IPS DF 4.7 (cell line): ENCODE data around the gene IRF2.
A peak's percentile ranks its signal among the peaks of the same experiment; 100 is the strongest.

Source experiments
- DNase-seq: peaks from one replicate; pipeline ENCODE4 v3.0.0-alpha.2; 2013; ENCODE audit warnings: low spot score; ENCODE audit errors: extremely low read depth

IRF2 gene

GRCh38 chr4:184474263-184475095 is at the start of gene IRF2:
Gene IRF2 (minus strand): TSS chr4:184474550. CDS start chr4:184429064, 45,486 bp downstream.
- DNase-seq, result peak; percentile 83

- no peak for DNase-seq
Measured at GRCh38 chr4:184515606-184516005, 41.3 kb upstream of the IRF2 start.

GRCh38 chr4:184514121-184514988 is 40.0 kb upstream of the IRF2 start:
- DNase-seq, result no peak

GRCh38 chr4:184513802-184514120 is 39.4 kb upstream of the IRF2 start:
- DNase-seq, result no peak

GRCh38 chr4:184511156-184511555 is 36.8 kb upstream of the IRF2 start:
- no peak for DNase-seq

GRCh38 chr4:184510401-184510800 is 36.1 kb upstream of the IRF2 start:
- DNase-seq, result no peak

- no peak for DNase-seq
Measured at GRCh38 chr4:184506527-184507121, 32.3 kb upstream of the IRF2 start.

- DNase-seq, result no peak
Measured at GRCh38 chr4:184504385-184504784, 30.0 kb upstream of the IRF2 start.

GRCh38 chr4:184503869-184504300 is 29.5 kb upstream of the IRF2 start:
- no peak for DNase-seq

- no peak for DNase-seq
Measured at GRCh38 chr4:184500748-184501589, 26.6 kb upstream of the IRF2 start.

- DNase-seq, result no peak
Measured at GRCh38 chr4:184499996-184500395, 25.6 kb upstream of the IRF2 start.

GRCh38 chr4:184498598-184498997 is 24.2 kb upstream of the IRF2 start:
- DNase-seq, result no peak

- no peak for DNase-seq
Measured at GRCh38 chr4:184489771-184490170, 15.4 kb upstream of the IRF2 start.

- DNase-seq, result no peak
Measured at GRCh38 chr4:184487503-184487902, 13.2 kb upstream of the IRF2 start.

- DNase-seq, result no peak
Measured at GRCh38 chr4:184485279-184485678, 10.9 kb upstream of the IRF2 start.

GRCh38 chr4:184481544-184481943 is 7.2 kb upstream of the IRF2 start:
- no peak for DNase-seq

GRCh38 chr4:184479516-184479950 is 5.2 kb upstream of the IRF2 start:
- DNase-seq, result no peak

- no peak for DNase-seq
Measured at GRCh38 chr4:184477201-184477999, 3.0 kb upstream of the IRF2 start.

GRCh38 chr4:184476695-184477094 is 2.3 kb upstream of the IRF2 start:
- no peak for DNase-seq

- no peak for DNase-seq
Measured at GRCh38 chr4:184475498-184475897, 1.1 kb upstream of the IRF2 start.
